HCT116 (cell line): Measurements from ENCODE around the gene RUNX1. TPM values are rescaled to one million over a fixed set of nuclear protein-coding genes. Genes with fewer than 3 reads are reported as not detected.
"Not testable (repeated sequence)": the region's sequence is repeated elsewhere in the genome, so short reads cannot be mapped to it uniquely, and the experiment has no call there.

Source experiments
- ATAC-seq: fragments of 200-7000 bp; cut with Tn5 transposase; 2 replicates; pipeline ENCODE4 v1.9.1; 2020; ENCODE audit warnings: mild to moderate bottlenecking, moderate library complexity
- BruUV-seq: library from RNA; stranded (reverse); fragments of 400-500 nt; replicated peaks from 2 replicates; lab custom pipeline; 2021; lab: Mats Ljungman, UMichigan
- CTCF ChIA-PET: fragments of 300-600 bp; sonication (Branson Sonifier 250); formaldehyde crosslinking; loops from one replicate; lab custom pipeline; 2021; ENCODE audit warnings: antibody characterized with exemption; lab: Charles Lee
- POLR2A ChIA-PET: fragments of 300-600, 350-600 bp; sonication (Branson Sonifier 250); formaldehyde crosslinking; loops from one replicate; lab custom pipeline; 2021; ENCODE audit warnings: antibody characterized with exemption; lab: Charles Lee
- RAD21 ChIA-PET, 2 experiments: fragments of 300-600 bp; sonication (Branson Sonifier 250); formaldehyde crosslinking; loops; one replicate each; lab custom pipeline; 2023; ENCODE audit warnings: low total read pairs in 2 of 2; ENCODE audit not compliant: uncharacterized antibody in 2 of 2, unreplicated experiment in 2 of 2, low non-redundant PET in 1 of 2; lab: Charles Lee
- DNase-seq: peaks from one replicate; pipeline ENCODE4 v3.0.0-alpha.2; 2010; ENCODE audit warnings: low read depth, low spot score
- H2AFZ ChIP-seq: fragments of 200-600 bp; shearing (Covaris generic), sonication (generic); 2 replicates; pipeline ENCODE4 v1.6.1; 2017; ENCODE audit warnings: low read depth, mixed run types, mixed read lengths, antibody characterized with exemption, low read length; ENCODE audit not compliant: poor library complexity, severe bottlenecking
- H3K27ac ChIP-seq: 2 replicates; pipeline ENCODE4 v1.5.1; 2012; ENCODE audit warnings: low read depth, low read length
- H3K27me3 ChIP-seq: fragments of 200-600 bp; sonication (generic); 2 replicates; pipeline ENCODE4 v1.6.1; 2016; ENCODE audit warnings: mixed run types, low read length, mixed read lengths; ENCODE audit not compliant: insufficient read depth
- H3K36me3 ChIP-seq, 2 experiments: fragments of 200-500 bp in 1 of 2; fragments of 200-600 bp in 1 of 2; sonication (Bioruptor generic) in 1 of 2; sonication (generic) in 1 of 2; 2 replicates each; pipeline versions ENCODE4 v1.5.1 to v1.6.1; 2014 to 2016; ENCODE audit warnings: low read length in 2 of 2, inconsistent platforms in 1 of 2, mixed read lengths in 1 of 2, mixed run types in 1 of 2; ENCODE audit not compliant: insufficient read depth in 2 of 2, control insufficient read depth in 1 of 2
- H3K4me1 ChIP-seq, 2 experiments: fragments of 200-600 bp in 1 of 2; sonication (generic) in 1 of 2; 2 replicates each; pipeline versions ENCODE4 v1.5.1 to v1.6.1; 2012 to 2017; ENCODE audit warnings: low read length in 2 of 2, inconsistent platforms in 1 of 2, mild to moderate bottlenecking in 1 of 2, mixed read lengths in 1 of 2, mixed run types in 1 of 2, moderate library complexity in 1 of 2; ENCODE audit not compliant: insufficient read depth in 2 of 2, control insufficient read depth in 1 of 2
- H3K4me2 ChIP-seq: fragments of 200-600 bp; sonication (generic); 2 replicates; pipeline ENCODE4 v1.6.1; 2017; ENCODE audit warnings: mixed run types, low read length, mixed read lengths
- H3K4me3 ChIP-seq, 2 experiments: fragments of 200-600 bp in 1 of 2; sonication (generic) in 1 of 2; replicated peaks in 1 of 2; 2 replicates each; pipeline ENCODE4 v1.5.1; 2011 to 2016; ENCODE audit warnings: low read length in 2 of 2, control low read depth in 1 of 2, low read depth in 1 of 2, mild to moderate bottlenecking in 1 of 2, mixed read lengths in 1 of 2, mixed run types in 1 of 2
- H3K79me2 ChIP-seq: fragments of 200-600 bp; sonication (generic); 2 replicates; pipeline ENCODE4 v1.6.1; 2017; ENCODE audit warnings: mild to moderate bottlenecking, mixed run types, low read length, moderate library complexity, mixed read lengths; ENCODE audit not compliant: insufficient read depth
- H3K9ac ChIP-seq: fragments of 200-600 bp; sonication (generic); 2 replicates; pipeline ENCODE4 v1.6.1; 2016; ENCODE audit warnings: low read length, mixed read lengths
- H3K9me2 ChIP-seq: fragments of 200-600 bp; sonication (generic), shearing (Covaris generic); 2 replicates; pipeline ENCODE4 v1.6.1; 2017; ENCODE audit warnings: mixed run types, mild to moderate bottlenecking, moderate library complexity; ENCODE audit not compliant: insufficient read depth
- H3K9me3 ChIP-seq, 2 experiments: fragments of 200-500 bp in 1 of 2; fragments of 200-600 bp in 1 of 2; sonication (Bioruptor generic) in 1 of 2; sonication (generic) in 1 of 2; 2 replicates each; pipeline ENCODE4 v1.6.1; 2014 to 2017; ENCODE audit warnings: low read length in 2 of 2, mixed read lengths in 2 of 2, inconsistent platforms in 1 of 2, low read depth in 1 of 2, mild to moderate bottlenecking in 1 of 2, mixed run types in 1 of 2, moderate library complexity in 1 of 2; ENCODE audit not compliant: control insufficient read depth in 1 of 2, insufficient read depth in 1 of 2
- H4K20me1 ChIP-seq: fragments of 200-600 bp; sonication (generic), shearing (Covaris generic); 2 replicates; pipeline ENCODE4 v1.6.1; 2017; ENCODE audit warnings: mixed run types, mild to moderate bottlenecking, moderate library complexity; ENCODE audit not compliant: insufficient read depth
- FOSL1 ChIP-seq: IDR thresholded peaks from 2 replicates; pipeline ENCODE4 v1.6.1; 2012; ENCODE audit warnings: low read depth
- JUND ChIP-seq: IDR thresholded peaks from 2 replicates; pipeline ENCODE4 v1.6.1; 2012
- YY1 ChIP-seq: IDR thresholded peaks from 2 replicates; pipeline ENCODE4 v1.6.1; 2011; ENCODE audit warnings: low read length, low read depth, moderate library complexity, mild to moderate bottlenecking; ENCODE audit not compliant: insufficient replicate concordance; ENCODE audit errors: extremely low read depth
- intact Hi-C: fragments of 100-400 bp; cut with micrococcal nuclease; formaldehyde crosslinking; loops from 2 replicates; pipeline ENCODE4 v1.10.0; 2022
- total RNA-seq: library from RNA; stranded (reverse); gene quantifications from one replicate; pipeline ENCODE4 v1.2.1, GENCODE V29; 2021; ENCODE audit not compliant: unreplicated experiment

Gene RUNX1
- total RNA-seq, 1 experiment from 2014 or later: 33.5 TPM

DNA sequence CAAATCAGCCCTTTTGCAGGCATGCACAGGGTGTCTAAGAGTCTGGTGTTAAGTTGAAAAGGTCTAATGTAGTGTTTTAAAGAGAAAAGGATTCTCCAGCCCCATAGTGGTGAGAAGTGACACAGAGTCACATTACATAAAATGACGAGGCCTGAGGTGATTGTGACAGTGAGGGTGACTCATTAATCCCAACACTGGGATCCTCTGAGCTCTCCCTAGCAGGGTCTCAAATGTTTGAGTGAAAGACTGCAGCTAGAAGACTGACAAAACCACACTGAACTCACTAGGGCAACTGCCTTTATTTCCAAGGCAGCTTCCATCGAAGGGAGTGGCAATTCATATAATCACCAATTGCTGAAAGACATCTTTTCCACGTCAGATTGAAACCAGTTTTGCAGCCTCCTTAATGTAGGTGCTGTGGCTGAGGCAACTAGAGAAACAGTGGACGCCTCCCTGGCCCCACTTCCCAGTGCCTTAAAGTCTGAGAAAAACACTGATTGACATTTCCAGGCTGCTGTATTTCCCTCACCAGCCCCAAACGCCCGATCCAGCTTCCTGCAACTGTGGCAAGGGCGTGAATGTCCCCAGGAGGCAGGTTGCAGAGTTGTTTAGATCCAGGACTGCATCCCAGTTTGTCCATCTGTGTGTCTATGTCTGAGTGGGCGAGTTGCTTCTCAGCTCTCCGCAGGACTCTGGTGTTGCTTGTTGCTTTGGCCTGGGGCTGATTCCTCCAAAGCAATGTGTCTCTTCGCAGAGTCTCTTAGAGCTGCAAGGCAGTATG is 81.4 kb downstream of the RUNX1 start:
- no peaks in the 10 kb centered on the region for H3K27me3 ChIP-seq
- H3K79me2 ChIP-seq: no peaks in the 10 kb centered on the region
- H2AFZ ChIP-seq: no peak overlapping the region
- no peaks in the 10 kb centered on the region for H3K36me3 ChIP-seq
- H3K27ac ChIP-seq: no peak overlapping the region
- TF ChIP-seq FOSL1: peak; percentile 49
- TF ChIP-seq JUND: peak; percentile 43; the same call in 1 of the 2 replicates
- TF ChIP-seq YY1: no peak
- no peak overlapping the region for H3K4me2 ChIP-seq
- ATAC-seq (no peak; the same call in 1 of the 2 replicates), DNase-seq (no peak)
- H3K9me2 ChIP-seq: no peaks in the 10 kb centered on the region
- no TSS peak for BruUV-seq
- ChIA-PET RAD21 (no interaction called here), POLR2A (no interaction called here), CTCF (no interaction called here)
- no peak overlapping the region for H3K4me3 ChIP-seq
- no peak overlapping the region for H3K9ac ChIP-seq
- H4K20me1 ChIP-seq: no peaks in the 10 kb centered on the region
- no peaks in the 10 kb centered on the region for H3K9me3 ChIP-seq
- peaks cover 0 to 9% of the 10 kb centered on the region in 2 experiments; a peak in 2 of 4 replicates for H3K4me1 ChIP-seq
- intact Hi-C loops: no loop called here

DNA sequence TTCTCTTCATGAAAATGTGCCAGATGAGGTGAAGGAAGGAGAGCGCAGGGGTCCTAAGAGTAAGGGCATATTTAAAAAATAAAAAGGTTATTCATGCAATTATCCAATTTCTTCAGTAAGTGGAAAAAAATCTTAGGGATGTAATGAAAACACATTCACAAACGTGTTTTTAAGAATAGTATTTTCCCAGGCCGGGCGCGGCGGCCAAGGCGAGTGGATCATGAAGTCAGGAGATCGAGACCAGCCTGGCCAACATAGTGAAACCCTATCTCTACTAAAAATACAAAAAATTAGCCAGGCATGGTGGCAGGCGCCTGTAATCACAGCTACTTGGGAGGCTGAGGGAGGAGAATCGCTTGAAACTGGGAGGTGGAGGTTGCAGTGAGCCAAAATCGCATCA is 82.2 kb downstream of the RUNX1 start:
- H3K4me1 ChIP-seq, POLR2A ChIA-PET: not testable (repeated sequence)

More for the DNA sequence above, 82.2 kb downstream of the RUNX1 start:
- H4K20me1 ChIP-seq, ATAC-seq, H3K9ac ChIP-seq, H3K4me3 ChIP-seq, H2AFZ ChIP-seq, H3K4me2 ChIP-seq, H3K9me3 ChIP-seq, H3K9me2 ChIP-seq, H3K36me3 ChIP-seq, H3K27ac ChIP-seq, DNase-seq, RAD21 ChIA-PET, H3K79me2 ChIP-seq, BruUV-seq, H3K27me3 ChIP-seq, CTCF ChIA-PET, intact Hi-C loops: not testable (repeated sequence)
